ENCODE measurements around the gene KAT6B.

KAT6B gene

DNA sequence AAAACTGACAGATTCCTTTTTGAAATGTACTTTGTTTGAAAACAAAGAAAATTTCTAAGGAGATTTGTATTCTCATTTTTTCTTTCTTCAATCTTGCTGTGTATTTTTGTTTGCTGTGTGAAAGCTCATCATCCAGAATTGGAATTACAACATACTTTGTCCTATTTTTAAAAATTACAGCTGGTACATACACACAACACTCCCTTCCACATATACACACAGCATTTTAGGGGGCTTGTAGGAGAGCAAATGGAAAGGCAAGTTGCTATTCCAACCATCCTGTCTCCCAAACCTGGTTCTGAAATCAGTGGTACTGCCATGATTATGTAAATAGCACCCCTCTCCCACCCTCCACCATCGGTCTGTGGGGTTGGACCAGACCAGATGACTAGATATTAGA is 184.0 kb downstream of the KAT6B start:
- TF ChIP-seq CTCF (IDR thresholded peaks at IDR 0.05; ENCODE audit: extremely low read depth, missing control alignments): no peak
- no peak for DNase-seq (ENCODE audit: low spot score)

GRCh38 chr10:75011221-75011620 is 184.8 kb downstream of the KAT6B start:
- no peak for TF ChIP-seq CTCF (IDR thresholded peaks at IDR 0.05; ENCODE audit: extremely low read depth, missing control alignments)
- DNase-seq (ENCODE audit: low spot score): peak; percentile 44

GRCh38 chr10:75012471-75012870 is 186.1 kb downstream of the KAT6B start:
- no peak for DNase-seq (ENCODE audit: low spot score)
- no peak for TF ChIP-seq CTCF (IDR thresholded peaks at IDR 0.05; ENCODE audit: extremely low read depth, missing control alignments)

DNA sequence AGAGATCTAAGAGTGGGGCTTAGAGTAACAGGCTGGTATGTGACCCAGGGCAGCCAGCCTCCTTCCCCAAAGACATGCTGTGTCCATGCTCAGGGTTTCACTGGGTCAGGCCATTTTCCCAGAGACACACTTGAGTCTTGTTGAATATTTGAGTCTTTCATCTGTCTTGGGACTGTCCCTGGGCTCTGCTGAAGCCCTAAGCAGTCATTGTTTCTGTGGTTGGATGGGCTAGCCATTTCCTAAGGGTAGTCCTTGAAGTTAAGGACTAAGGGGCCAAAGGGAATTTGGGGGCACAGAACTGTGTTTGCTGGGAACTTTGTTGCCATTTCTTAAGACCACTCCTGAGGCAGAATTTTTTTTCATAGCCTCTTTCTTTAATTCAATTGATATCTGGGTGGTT is 186.6 kb downstream of the KAT6B start:
- no peak for DNase-seq (ENCODE audit: low spot score)
- TF ChIP-seq CTCF (IDR thresholded peaks at IDR 0.05; ENCODE audit: extremely low read depth, missing control alignments): no peak

DNA sequence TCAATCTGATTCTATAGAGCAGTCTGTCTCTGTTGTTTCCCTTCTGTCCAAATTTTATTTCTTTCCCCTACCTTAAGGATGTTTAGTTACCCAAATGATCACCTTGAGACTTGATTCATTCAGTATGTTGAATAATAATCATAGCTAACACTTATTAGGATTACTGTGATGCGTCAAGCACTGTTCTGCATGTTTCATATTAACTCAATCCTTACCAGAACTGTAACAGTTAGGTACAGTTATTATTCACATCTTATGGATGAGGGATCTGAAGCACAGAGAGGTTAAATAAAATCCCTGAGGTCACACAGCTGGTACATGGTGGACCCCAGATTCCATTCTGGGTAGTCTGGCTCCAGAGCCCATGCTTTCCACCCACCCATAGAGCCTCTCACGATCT is 187.1 kb downstream of the KAT6B start:
- DNase-seq (ENCODE audit: low spot score): no peak
- no peak for TF ChIP-seq CTCF (IDR thresholded peaks at IDR 0.05; ENCODE audit: extremely low read depth, missing control alignments)

DNA sequence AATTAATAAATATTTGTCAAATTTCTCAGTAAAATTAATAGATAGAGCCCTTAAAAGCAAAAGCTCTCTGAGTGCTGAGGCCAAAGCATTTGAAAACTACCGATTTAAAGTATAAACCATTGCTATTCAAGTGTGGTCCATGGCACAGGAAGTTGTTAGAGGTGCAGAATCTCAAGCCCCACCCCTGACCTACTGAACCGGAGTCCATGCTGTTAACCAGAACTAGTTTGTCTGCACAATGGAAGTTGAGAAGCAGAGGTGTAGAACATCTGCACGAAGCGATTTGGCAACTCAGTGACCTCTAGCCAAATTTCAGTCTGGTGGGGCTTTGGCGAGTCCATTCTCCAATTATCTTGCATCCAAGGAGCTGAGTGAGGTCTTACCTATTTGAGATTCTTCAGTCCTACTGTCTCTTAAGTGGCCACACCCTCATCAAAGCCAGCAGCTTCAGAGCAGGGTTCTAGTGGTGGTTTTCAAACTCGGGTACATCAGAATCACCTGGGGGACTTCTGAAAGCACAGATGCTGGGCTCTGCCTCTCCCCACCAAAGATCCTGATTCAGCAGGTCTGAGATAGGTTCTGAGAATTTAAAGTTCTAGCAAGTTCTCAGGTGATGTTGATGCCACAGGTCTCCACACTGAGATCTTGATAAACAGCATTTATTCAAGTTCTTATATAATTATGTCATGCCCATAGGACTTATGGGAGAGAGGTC is 188.3 kb downstream of the KAT6B start:
- TF ChIP-seq CTCF (IDR thresholded peaks at IDR 0.05; ENCODE audit: extremely low read depth, missing control alignments): no peak
- DNase-seq (ENCODE audit: low spot score): no peak

GRCh38 chr10:75015442-75015841 is 189.0 kb downstream of the KAT6B start:
- no peak for DNase-seq (ENCODE audit: low spot score)
- TF ChIP-seq CTCF (IDR thresholded peaks at IDR 0.05; ENCODE audit: extremely low read depth, missing control alignments): no peak

Measured in GM20000 (cell line).